HepG2 (cell line): ENCODE measurements around the gene MAMDC2.

Experiments
- POLR2A ChIP-seq, 2 experiments: IDR thresholded peaks; 2 replicates each; pipeline ENCODE4 v1.6.1; 2011; ENCODE audit warnings: low read depth in 2 of 2, low read length in 2 of 2, mild to moderate bottlenecking in 1 of 2, moderate library complexity in 1 of 2; ENCODE audit not compliant: insufficient read depth in 1 of 2
- THAP8 ChIP-seq: sonication (generic); formaldehyde crosslinking; IDR thresholded peaks from 2 replicates; pipeline ENCODE4 v1.5.1; 2020; ENCODE audit warnings: missing genetic modification reagents, mild to moderate bottlenecking, borderline replicate concordance

GRCh38 chr9:70060883-70061507 is 17.3 kb downstream of the MAMDC2 start:
- no peak for TF ChIP-seq POLR2A (IDR thresholded peaks at IDR 0.05; ENCODE audit: insufficient read depth in 1 of 2, low read depth in 2 of 2, low read length in 2 of 2)
- no peak for TF ChIP-seq THAP8
